SH-SY5Y (cell line): Measurements from ENCODE around the gene ING2.
A peak's percentile ranks its signal among the peaks of the same experiment; 100 is the strongest.

Experiments
- GATA2 ChIP-seq: IDR thresholded peaks from 2 replicates; pipeline ENCODE4 v1.6.1; 2011; ENCODE audit warnings: mild to moderate bottlenecking, low read depth, low read length
- GATA3 ChIP-seq: IDR thresholded peaks from 2 replicates; pipeline ENCODE4 v1.6.1; 2011; ENCODE audit warnings: low read depth, mild to moderate bottlenecking, low read length, moderate library complexity

DNA sequence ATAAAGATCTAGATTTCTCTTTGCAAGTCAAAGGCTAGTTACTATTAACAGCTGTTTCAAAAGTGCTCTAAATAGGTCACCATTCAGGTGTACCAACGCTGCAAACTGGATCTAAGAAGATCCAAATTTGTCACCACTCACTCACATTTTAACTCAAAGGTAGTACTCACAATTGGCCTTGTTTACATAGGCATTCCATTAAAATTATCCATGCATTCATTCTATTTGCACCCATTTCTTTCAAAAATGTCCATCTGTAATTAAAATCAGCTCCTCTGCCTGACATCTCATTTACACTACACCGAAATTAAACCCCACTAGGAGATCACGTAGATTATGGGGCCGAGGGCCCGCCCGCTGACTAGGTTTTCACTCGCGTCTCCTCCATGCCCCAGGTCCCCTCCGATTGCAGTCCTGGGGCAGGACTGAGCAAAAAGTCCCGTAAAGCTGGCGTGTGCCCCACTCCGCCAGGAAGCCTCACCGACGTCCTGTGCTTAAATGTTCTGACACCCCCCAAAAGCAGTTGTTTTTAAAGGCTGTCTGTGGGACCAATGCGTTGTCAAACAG, 1.3 kb upstream of the ING2 start:
- TF ChIP-seq GATA2 (peak; percentile 68), GATA3 (no peak)
